A549 treated with AZD2906 at 1 μM for 4 hours (cell line): ENCODE measurements around the gene OR1J1. TPM values are rescaled to one million over a fixed set of nuclear protein-coding genes. Genes with fewer than 3 reads are reported as not detected.

Experiments
- total RNA-seq: library from RNA; stranded (reverse); fragments of 200-300 nt; extraction: Qiagen RNA extraction; gene quantifications from 5 replicates; pipeline ENCODE4 v1.2.3, GENCODE V29; 2022

The OR1J1 gene
- not detected in 5 replicates for total RNA-seq

DNA sequence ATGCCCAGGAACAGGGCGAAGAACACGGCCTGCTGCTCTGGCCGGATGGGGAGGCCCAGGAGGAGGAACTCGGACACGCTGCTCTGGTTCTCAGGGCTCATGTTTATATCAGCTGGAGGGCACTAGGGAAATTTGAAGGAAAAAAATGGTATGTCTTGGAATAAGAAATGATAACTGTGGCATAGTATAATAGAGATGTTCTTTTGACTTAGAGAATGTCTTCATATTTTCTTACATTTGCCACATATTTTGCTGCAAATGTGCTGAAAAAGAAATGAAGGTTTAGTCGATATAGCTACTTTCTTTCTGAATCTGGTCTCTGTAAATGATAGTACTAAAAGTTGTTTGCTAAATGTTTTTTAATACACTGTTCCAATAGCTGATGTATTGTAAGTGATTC lies at the start of gene OR1J1:
TSS of gene OR1J1 (minus strand) at position 101 of the 400 bp plus-strand sequence. CDS start at position 101, 0 bp downstream.

DNA sequence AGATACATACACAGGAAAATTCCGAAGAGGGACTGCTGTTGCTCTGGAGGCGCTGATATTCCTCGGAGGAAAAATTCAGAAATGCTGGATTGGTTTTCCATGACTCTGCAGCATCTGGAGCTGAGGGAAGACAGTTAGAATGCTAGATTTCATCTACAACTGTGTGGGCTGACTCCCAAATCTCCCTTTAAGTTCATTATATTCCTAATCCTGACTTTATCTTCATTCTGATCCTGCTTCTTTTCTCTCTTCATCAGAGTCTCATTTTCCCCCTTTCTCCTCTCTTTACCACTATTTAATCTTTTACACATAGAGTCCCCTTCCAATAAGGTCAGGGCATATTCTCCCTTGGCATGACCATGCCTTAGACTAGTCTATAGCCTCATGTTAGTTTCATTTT lies 49.5 kb upstream of the OR1J1 start, which contains the start of gene OR1N1:
TSS of gene OR1N1 (minus strand) at position 101 of the 400 bp plus-strand sequence. CDS start at position 101, 0 bp downstream.

DNA sequence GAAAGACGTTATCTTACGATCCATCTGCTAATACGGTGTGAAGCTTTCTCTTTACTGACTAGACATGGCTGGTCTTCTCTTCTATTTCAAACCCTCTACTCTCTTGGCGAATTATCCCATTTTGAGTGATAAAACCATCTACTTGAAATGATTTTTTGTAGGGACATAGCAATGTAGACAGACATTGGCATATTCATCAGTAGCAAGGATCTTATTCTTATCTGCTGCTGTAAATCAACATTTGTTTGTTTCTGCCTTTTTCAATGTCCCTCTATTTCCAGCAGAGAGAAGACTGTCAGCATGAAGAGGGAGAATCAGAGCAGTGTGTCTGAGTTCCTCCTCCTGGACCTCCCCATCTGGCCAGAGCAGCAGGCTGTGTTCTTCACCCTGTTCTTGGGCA lies 41.1 kb upstream of the OR1J1 start, which contains the start of gene OR1J4:
TSS of gene OR1J4 (plus strand) at position 301 of the 400 bp plus-strand sequence. CDS start at position 301, 0 bp downstream.

DNA sequence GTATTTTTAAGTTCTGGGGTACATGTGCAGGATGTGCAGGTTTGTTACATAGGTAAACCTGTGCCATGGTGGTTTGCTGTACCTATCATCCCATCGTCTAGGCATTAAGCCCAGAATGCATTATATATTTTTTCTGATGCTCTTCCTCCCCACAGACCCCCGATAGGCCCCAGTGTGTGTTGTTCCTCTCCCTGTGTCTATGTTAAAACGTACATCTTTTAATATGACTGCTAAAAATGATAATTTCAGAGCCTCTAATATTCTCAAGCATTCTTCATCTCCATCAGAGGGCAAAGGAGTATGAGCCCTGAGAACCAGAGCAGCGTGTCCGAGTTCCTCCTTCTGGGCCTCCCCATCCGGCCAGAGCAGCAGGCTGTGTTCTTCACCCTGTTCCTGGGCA lies 32.8 kb upstream of the OR1J1 start, which contains the start of gene OR1J2:
TSS of gene OR1J2 (plus strand) at position 301 of the 400 bp plus-strand sequence. CDS start at position 301, 0 bp downstream.

Other genes starting within 250 kb of the OR1J1 start
- 3.1 to 3.8 TPM (median 3.3 TPM) in 5 replicates for gene LHX6, start 249.0 kb downstream of the OR1J1 start, total RNA-seq
- 16.4 to 25.7 TPM (median 22.8 TPM) in 5 replicates for gene RBM18, start 213.1 kb downstream of the OR1J1 start, total RNA-seq
- 64.4 to 75.7 TPM (median 67.1 TPM) in 5 replicates for gene MRRF, start 213.0 kb downstream of the OR1J1 start, total RNA-seq
- 1.5 to 2.0 TPM (median 1.8 TPM) in 5 replicates for gene PTGS1, start 106.9 kb downstream of the OR1J1 start, total RNA-seq
- gene OR1J2, start 32.9 kb upstream of the OR1J1 start, total RNA-seq = 0.10 TPM in 1 of 5 replicates, not detected in the others
- not detected in 5 replicates for gene OR1J4, start 41.2 kb upstream of the OR1J1 start, total RNA-seq
- not detected in 5 replicates for gene OR1N1, start 49.4 kb upstream of the OR1J1 start, total RNA-seq
- gene OR1N2, start 75.2 kb upstream of the OR1J1 start, total RNA-seq = not detected in 5 replicates
- not detected in 5 replicates for gene OR1L8, start 105.5 kb upstream of the OR1J1 start, total RNA-seq
- 0.07 TPM in 1 of 5 replicates, not detected in the others for gene OR1Q1, start 136.8 kb upstream of the OR1J1 start, total RNA-seq
- gene OR1B1, start 179.7 kb upstream of the OR1J1 start, total RNA-seq = not detected in 5 replicates
- not detected in 5 replicates for gene OR1L1, start 183.8 kb upstream of the OR1J1 start, total RNA-seq
- gene OR1L3, start 197.2 kb upstream of the OR1J1 start, total RNA-seq = not detected in 5 replicates
- not detected in 5 replicates for gene OR1L4, start 246.1 kb upstream of the OR1J1 start, total RNA-seq